Activated CD4-positive, alpha-beta T cell treated with anti-CD3 and anti-CD28 coated beads for 24 hours (primary cell): ENCODE results near the gene F10.

Experiments used
- DNase-seq, 2 donors: peaks; one replicate each; pipeline ENCODE4 v3.0.0-alpha.2; 2020; ENCODE audit warnings: low read depth in 2 of 2

The F10 gene

DNA sequence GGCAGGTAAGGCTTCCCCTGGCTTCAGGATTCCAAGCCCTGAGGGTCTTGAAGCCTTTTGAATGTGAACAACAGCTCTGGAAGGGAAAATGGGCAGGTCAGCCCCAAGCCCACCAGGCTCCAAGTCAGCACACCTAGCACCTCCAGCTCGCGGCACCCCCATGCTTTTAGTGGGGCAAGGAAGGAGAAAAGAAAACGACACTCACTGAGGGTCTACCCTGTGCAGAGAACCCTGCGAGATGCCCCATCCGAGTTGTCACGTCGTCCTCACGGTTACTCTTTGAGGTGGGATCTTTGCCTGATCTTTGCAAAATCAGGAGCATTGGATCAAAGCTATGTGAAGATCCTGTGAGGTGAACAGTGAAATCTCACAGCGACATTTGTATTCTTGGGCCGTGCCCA is 5.7 kb upstream of the F10 start:
- DNase-seq = no peak

DNA sequence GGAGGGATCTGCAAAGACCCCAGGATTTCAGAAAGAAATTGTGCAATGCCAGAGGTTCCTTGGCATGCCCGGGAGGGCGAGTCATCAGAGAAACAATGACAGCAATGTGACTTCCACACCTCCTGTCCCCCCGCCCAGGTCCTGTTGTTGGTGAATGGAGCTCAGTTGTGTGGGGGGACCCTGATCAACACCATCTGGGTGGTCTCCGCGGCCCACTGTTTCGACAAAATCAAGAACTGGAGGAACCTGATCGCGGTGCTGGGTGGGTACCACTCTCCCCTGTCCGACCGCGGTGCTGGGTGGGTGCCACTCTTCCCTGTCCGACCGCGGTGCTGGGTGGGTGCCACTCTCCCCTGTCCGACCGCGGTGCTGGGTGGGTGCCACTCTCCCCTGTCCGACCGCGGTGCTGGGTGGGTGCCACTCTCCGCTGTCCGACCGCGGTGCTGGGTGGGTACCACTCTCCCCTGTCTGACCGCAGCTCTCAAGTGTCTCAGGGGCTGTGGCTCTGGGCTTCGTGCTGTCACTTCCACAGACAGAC is 5.2 kb upstream of the F10 start:
- no peak for DNase-seq

DNA sequence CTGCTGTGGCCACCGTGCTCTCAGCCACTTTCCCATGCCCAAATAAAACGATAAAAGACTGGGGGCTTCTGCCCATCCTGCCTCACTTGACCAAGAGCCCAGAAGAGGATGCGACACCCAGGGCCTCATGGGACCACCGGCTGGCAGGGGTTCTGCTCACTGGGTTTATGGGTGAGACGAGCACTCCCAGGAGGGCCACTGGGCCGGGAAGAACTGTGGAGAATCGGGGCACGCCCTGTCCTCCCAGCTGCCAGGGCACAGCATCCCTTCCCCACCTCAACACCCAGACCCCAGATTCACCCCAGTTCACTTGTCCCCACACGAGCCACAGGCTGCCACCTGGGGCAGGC is 4.7 kb upstream of the F10 start:
- DNase-seq = no peak

DNA sequence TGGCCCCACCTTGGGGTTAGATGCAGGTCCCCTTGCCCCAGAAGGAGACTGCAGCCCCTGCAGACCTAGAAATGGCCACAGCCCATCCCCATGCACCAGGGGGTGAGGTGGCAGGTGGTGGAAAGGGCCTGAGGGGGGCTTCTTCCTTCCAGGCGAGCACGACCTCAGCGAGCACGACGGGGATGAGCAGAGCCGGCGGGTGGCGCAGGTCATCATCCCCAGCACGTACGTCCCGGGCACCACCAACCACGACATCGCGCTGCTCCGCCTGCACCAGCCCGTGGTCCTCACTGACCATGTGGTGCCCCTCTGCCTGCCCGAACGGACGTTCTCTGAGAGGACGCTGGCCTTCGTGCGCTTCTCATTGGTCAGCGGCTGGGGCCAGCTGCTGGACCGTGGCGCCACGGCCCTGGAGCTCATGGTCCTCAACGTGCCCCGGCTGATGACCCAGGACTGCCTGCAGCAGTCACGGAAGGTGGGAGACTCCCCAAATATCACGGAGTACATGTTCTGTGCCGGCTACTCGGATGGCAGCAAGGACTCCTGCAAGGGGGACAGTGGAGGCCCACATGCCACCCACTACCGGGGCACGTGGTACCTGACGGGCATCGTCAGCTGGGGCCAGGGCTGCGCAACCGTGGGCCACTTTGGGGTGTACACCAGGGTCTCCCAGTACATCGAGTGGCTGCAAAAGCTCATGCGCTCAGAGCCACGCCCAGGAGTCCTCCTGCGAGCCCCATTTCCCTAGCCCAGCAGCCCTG is 4.2 kb upstream of the F10 start:
- no peak for DNase-seq

DNA sequence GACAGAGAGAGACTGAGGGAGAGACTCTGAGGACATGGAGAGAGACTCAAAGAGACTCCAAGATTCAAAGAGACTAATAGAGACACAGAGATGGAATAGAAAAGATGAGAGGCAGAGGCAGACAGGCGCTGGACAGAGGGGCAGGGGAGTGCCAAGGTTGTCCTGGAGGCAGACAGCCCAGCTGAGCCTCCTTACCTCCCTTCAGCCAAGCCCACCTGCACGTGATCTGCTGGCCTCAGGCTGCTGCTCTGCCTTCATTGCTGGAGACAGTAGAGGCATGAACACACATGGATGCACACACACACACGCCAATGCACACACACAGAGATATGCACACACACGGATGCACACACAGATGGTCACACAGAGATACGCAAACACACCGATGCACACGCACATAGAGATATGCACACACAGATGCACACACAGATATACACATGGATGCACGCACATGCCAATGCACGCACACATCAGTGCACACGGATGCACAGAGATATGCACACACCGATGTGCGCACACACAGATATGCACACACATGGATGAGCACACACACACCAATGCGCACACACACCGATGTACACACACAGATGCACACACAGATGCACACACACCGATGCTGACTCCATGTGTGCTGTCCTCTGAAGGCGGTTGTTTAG is 3.3 kb upstream of the F10 start:
- DNase-seq = no peak

DNA sequence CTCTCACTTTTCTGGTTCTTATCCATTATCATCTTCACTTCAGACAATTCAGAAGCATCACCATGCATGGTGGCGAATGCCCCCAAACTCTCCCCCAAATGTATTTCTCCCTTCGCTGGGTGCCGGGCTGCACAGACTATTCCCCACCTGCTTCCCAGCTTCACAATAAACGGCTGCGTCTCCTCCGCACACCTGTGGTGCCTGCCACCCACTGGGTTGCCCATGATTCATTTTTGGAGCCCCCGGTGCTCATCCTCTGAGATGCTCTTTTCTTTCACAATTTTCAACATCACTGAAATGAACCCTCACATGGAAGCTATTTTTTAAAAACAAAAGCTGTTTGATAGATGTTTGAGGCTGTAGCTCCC is 2.8 kb upstream of the F10 start:
- DNase-seq = no peak

DNA sequence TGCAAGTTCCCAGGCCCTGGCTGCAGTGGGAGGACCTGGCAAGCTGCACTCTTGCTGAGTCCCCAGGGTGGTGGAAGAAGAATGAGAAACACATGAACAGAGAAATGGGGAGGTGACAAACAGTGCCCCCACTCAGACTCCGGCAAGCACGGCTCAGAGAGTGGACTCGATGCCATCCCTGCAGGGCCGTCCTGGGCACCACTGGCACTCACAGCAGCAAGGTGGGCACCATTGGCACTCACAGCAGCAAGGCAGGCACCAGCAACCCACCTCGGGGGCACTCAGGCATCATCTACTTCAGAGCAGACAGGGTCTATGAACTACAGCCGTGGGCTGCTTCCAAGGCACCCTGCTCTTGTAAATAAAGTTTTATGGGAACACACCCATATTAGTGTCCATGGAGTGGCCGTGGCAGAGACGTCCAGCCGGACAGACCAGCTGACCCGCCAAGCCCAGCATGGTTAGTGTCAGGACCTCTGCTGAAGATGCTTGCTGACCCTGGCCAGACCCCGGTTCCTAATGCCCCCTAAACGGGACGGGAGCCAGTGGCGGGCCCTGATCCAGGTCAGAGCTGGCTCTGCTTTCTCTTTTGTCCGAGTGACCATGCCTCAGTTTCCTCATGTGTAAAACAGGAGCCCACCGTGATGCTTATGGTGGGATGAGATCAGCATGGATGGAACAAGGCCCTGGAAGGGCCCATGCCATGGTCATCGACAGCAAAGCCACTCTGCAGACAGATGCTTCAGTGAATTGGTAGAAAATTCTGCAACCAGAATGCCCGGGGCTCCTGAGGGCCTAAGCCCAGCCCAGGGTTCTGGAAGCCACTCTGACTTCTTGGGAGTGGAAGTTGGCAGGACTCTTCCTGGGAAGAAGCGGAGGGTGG is 2.1 kb upstream of the F10 start:
- no peak for DNase-seq

DNA sequence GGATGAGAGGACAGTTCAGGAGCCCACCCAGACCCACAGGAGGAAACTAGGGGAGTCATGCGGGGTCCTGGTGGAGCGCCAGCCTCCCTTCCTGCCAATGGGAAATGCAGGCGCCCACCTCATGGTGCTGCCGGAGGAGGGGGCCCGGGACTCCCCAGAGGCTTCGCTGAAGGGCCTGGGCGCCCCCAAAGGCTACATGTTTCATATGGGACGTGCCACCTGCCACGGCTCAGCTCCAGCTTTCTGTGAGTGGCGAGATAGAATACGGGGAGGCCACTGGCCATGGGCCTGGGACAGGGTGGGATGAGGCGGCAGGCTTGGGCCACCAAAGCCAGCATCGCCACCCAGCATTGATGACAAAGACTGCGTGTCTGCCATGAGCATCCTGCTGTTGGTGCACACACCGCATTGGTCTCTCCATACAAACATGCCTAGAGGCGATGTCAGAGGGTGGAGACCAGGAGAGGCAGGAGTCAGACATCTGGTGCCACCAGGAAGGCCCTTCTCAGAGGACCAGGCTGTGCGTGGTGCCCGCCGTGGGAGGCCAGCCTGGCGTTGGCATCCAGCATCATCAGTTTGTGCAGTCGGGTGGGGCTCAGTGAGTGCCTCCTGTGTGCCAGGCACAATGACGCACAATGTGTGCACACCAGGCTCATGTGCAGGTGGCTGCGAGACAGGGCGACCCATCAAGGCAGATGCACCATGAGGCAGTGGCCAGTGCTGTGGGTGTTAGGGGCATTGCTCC is 1.2 kb upstream of the F10 start:
- no peak for DNase-seq

DNA sequence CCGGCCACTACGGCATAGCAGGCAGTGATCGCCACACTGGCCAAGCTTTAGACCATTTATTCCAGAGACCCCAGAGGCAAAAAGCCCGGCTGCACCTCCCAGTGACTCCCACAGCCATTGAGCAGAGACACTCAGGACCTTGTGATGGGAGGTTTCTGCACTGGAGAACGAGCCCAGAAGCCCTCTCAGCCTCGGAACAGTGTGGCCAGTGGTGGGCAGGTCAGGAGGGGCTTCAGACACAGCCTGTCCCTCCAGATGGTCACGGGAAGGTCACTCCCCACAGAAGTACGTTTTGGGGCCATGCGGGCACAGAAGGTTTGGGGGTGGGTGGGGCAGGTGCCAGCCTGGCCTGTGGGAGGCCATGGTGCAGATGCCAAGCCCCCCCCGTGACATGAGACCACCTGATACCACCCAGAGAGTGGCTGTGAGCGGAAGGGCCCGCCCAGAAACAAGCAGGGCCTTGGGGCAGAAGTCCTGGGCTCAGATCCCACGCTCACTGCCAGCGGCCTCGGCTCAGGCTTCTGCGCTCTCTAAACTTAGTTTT is 599 bp upstream of the F10 start:
- DNase-seq = no peak

DNA sequence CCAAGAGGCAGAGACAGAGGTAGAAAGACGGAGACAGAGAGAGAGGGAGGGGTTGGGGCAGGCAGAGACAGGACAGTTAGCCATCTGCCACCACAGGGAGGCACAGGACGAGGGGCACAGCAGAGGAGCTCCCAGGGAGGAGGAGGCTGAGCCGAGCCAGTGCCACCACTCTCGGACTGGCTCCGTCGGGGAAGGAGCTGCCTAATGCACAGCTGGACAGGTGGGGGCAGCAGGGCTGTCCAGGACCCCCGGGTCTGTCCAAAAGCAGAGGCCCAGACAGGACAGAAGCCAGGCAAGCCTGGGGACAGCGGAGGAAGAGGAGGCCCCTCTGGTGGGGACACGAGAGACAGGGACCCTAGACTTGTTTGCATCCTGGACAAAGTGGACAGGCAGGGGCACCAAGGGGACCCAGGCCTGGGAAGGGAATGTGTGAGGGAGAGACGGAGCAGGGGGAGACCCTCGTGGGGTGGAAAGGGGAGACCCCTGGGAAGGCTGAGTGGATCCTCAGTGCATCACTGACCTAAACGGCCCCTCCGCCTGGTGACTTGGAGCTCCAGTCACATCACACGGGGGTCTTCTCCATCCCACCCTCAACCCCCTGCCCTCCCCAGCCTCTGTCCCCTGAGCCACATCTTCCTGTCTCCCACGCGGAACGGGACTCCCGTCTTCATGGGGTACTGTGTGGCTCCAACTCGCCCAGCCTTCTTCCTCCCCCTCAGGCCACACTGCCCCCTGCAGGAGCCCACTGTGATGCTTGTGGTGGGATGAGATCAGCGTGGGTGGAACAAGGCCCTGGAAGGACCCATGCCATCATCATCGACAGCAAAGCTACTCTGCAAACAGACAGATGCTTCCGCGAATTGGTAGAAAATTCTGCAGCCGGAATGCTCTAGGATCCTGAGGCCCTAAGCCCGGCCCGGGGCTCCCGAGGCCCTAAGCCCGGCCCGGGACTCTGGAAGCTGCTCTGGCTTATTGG is 915 bp downstream of the F10 start:
- no peak for DNase-seq

DNA sequence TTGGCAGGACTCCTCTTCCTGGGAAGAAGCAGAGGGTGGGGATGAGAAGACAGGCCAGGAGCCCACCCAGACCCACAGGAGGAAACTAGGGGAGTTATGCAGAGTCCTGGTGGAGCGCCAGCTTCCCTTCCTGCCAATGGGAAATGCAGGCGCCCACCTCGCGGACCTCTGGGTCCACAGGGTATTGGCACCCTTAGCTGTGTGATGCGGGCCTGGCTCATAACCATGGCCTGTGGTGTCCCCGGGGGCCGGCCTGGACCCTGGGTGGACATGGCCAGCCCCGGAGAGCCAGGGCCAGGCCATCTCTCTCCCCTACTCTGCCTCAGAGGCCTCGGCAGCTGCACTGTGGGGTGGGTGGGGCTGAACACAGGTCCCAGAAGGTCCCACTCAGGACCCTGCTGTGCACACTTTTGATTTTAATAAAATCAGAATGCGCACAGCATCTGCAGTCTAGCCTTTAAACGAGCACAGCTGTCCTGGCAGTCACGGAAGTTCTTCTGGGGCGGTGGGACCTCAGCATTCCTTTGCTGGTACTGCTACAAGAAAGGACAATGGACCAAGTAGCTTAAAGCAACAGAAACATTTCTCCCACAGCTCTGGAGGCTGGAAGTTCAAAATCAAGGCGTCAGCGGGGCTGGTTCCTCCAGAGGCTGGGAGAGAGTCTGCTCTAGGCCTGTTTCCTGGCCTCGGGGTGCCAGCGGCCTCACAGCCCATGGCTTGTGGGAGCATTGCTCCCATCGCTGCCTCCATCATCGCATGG is 1.8 kb downstream of the F10 start:
- DNase-seq = no peak

DNA sequence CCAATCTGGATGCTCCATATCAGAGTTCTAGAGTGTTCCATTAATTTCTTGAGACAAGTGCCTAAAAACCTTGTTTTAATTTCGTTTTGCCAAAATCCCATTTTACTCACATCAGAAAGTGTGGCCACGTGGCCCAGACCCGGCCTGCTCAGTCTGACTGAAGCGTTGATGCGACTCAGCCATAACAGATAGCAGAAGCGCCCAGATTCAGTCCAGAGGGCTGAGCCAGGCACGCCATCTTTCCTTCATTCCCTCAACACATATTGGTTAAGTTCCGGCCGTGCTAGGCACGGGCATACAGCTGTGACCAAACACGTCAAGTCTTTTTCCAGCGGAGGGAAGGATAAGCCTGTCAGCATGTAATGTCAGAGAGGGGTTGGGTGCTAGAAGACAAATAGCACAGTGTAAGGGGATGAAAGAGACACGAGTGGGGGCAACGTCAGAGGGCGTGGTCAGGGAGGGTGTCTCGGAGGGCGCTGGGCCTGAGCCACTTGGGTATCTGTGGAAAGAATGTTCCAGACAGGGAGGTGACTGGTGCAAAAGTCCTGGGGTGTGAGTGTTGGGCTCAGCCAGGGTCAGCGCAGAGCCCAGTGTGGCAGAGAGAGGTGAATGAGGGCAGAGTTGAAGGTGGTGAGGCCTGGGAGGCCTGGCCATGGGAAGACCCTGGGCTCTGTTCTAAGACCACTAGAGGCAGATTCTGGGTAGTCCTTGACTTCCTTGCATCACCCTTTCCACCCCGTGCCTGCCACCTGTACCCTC is 3.1 kb downstream of the F10 start:
- no peak for DNase-seq

DNA sequence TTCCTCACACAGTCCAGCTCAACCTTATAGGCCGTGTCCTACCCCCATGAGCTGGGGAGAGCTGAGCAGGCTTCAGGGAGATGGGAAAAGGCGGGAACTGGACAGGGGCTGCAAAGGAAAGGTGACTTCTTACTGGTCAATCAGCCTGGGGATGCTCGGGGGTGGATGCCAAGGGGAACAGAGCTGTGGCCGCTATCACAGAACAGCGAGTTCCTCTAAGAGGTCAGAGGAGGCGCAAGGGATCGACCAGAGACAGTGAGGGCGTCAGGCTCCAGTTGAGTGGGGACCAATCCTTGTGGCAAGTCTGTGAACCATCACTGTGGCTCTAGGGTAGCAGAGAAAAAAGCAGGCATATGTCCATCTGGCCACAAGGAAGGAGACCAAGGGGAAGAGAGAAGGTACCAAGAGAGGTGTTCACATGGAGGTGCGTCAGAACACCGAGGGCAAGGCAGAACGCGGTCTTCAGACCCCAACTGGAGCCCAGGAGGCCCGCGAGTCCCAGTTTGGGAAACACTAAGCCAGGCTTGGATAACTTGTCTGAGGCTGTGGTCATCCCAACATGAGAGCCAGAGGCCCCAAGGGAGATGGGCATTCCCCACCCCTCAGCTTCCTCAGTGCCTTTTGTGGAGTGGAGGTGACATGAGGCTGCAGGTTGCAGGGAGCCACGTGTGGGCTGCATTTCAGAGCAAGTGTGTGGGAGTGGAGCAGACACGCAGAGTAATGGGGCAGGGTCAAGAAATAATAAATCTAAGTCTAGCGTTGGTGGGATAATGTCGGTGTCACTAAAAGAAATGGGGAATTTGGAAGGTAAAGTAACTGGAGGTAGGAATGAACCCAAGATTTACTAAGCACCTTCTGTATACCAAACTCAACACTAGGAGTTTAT is 3.9 kb downstream of the F10 start:
- DNase-seq = no peak

DNA sequence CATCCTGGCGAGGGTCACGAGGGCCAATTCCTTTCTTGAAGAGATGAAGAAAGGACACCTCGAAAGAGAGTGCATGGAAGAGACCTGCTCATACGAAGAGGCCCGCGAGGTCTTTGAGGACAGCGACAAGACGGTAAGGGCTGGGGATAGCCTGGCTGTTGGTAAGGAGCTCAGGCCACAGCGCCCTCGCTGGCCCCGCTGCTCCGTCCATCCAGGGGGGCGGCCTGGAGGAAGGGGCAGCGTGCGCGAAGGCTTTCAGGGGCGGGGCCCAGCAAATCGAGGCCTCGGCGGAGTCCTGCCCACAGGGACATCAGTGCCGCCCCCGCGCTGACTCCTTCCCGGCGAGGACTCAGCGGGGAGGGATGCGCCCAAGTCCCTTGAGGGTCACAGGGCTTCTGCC is 6.9 kb downstream of the F10 start:
- DNase-seq = no peak

DNA sequence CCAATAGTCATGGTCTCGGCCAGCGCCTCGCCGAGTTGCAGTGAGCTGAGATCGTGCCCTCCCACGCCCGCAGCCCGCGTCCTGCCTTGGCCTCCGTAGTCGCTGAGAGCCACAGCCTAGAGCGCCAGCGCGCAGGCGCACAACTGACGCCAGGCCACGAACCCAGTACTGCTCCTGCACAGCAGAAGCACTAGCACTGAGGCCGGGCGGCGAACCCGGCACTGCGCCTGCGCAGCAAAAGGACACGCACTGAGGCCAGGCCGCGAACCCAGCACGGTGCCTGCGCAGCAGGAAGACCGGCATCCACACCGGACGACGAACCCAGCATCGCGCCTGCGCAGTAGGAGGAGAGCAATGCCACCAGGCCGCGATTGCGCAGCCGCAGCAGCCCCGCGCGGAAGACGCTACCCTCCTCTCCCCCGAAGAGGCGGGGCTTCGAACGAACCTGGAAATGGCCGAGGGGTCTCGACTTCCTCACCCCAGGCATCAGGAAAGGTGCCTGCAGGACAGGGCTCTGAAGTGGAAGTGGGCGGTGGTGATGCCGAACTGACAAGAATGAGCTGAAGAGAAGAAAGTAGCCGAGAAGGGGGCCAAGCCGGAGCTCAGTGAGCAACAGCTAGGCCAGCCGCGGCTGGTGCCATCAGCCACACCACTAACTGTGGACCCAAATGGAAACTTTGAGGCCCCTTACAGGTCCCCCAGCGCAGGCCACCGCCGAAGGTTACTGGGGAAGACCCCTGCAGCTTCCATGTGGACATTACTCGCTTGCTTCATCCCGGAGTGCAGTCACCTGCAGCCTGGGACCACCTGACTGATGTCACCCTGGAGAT is 7.5 kb downstream of the F10 start:
- peak in 1 of 2 donors; percentile 33 for DNase-seq

DNA sequence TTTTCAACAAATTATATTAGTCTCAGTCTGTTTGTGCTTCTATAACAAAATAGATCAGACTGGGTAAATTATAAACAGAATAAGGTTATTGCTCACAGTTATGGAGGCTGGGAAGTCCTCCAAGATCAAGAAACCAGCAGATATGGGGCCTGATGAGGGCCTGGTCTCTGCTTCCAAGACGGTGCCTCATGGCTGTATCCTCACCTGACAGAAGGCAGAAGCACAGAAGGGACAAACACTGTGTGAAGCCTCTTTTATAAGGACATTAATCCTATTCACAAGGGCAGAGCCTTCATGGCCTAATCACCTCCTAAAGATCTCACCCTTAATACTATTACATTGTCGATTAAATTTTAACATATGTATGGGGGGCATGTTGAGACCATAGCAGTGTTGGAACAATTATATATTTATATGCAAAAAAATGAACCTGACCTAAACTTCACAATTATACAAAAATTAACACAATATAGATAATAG is 12.7 kb downstream of the F10 start:
- DNase-seq = no peak
